ENCODE measurements around the gene ECEL1.
"Not testable (repeated sequence)": the region's sequence is repeated elsewhere in the genome, so short reads cannot be mapped to it uniquely, and the experiment has no call there.

ECEL1 gene, protein sequence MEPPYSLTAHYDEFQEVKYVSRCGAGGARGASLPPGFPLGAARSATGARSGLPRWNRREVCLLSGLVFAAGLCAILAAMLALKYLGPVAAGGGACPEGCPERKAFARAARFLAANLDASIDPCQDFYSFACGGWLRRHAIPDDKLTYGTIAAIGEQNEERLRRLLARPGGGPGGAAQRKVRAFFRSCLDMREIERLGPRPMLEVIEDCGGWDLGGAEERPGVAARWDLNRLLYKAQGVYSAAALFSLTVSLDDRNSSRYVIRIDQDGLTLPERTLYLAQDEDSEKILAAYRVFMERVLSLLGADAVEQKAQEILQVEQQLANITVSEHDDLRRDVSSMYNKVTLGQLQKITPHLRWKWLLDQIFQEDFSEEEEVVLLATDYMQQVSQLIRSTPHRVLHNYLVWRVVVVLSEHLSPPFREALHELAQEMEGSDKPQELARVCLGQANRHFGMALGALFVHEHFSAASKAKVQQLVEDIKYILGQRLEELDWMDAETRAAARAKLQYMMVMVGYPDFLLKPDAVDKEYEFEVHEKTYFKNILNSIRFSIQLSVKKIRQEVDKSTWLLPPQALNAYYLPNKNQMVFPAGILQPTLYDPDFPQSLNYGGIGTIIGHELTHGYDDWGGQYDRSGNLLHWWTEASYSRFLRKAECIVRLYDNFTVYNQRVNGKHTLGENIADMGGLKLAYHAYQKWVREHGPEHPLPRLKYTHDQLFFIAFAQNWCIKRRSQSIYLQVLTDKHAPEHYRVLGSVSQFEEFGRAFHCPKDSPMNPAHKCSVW

DNA sequence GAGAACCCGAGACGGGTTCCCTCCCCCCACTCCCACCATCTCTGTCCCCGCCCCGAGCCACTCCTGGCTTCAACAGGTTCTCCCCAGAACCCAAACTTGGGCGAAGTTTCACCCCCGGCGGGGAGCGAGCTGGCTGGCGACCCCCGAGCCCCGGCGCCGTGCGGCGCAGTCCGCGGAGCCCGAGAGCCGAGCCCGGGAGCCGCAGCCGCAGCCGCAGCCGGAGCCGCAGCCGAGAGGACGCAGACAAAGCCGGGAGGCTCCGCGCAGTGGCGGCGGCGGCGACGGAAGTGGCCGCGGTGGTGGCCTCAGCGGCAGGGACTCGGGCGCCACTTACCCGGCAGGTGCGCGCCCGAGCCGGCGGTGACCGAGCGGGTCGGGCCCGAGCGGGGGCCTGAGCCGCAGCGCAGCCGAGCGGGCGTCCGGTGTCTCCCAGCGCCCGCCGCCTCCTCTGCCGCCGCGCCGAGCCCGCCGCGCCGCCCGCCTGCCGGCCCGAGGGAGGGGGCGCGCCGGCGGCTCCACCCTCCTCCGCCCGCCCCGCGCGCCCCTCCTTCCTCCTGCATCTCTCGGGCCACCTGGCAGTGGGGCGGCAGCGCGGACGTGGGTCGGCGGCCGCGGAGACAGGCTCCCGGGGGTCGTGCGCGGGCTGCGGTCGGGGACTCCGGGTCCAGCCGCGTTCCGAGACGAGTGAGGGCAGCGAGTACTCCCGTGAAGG lies at the start of gene ECEL1:
ECEL1 (minus strand) TSS at position 450 of the 712 bp plus-strand sequence. CDS start 1,181 bp downstream, outside the sequence.
- DNase-seq: no peak

DNA sequence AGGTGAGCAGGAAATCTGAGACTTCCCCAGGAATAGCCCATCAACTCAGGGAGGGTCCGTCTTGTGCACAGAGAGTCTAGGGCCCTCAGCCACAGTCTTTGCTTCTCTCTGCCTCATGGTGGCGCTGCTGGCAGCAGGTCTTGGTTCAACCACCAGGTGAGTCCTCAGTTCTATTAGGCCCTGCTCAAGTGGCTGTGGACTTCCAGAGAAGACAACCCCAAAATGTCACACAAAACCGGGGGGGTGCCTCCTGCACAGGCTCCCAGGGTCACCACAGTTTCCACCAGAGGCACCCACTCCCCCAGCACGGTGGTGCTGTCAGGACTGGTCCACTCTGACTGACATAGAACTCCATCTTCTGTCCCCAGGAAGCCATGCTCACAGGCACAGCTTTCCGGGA lies 49.4 kb upstream of the ECEL1 start:
- DNase-seq: no peak

- no peak for DNase-seq
These were observed 48.3 kb upstream of the ECEL1 start for GRCh38 chr2:232535761-232536530.

GRCh38 chr2:232534940-232535651 lies 47.5 kb upstream of the ECEL1 start:
- DNase-seq: no peak

DNA sequence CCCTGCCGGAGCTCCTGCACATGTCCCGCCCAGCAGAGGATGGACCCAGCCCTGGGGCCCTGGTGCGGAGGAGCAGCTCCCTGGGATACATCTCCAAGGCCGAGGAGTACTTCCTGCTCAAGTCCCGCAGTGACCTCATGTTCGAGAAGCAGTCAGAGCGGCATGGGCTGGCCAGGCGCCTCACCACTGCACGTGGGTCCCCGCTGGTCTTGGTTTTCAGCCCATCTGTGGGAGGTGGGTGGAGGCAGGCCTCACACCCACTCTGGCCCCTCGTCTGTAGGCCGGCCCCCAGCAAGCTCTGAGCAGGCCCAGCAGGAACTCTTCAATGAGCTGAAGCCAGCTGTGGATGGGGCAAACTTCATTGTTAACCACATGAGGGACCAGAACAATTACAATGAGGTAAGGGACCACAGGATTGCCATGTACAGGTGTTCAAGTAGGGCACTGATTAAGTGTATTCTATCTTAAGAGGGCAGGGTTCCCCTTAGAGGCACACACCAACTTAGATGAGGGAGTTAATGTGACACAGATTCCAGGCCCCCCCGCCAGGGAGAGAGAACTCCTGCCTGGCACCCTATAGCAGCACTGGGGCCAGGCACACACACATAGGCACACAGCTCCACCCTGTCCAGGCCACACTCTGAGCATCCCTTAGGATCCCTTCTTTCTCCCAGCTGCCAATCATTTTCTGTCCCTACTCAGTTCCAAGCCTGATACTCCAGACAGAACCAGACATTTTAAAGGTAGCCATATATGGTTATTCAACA lies 46.5 kb upstream of the ECEL1 start:
- DNase-seq: no peak

DNA sequence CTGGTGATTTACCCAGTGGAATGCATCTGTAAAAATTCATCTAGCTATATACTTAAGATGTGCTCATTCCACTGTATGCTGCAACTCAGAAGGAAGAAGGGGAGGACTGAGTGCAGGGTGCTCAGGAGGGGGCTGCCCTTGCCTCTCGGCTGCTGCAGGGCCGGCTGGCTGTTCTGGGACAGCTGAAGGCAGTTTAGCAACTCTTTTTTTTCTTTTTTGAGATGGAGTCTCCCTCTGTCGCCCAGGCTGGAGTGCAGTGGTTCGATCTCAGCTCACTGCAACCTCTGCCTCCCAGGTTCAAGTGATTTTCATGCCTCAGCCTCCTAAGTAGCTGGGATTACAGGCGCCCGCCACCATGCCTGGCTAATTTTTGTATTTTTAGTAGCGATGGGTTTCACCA lies 45.2 kb upstream of the ECEL1 start:
- not testable (repeated sequence) for DNase-seq

DNA sequence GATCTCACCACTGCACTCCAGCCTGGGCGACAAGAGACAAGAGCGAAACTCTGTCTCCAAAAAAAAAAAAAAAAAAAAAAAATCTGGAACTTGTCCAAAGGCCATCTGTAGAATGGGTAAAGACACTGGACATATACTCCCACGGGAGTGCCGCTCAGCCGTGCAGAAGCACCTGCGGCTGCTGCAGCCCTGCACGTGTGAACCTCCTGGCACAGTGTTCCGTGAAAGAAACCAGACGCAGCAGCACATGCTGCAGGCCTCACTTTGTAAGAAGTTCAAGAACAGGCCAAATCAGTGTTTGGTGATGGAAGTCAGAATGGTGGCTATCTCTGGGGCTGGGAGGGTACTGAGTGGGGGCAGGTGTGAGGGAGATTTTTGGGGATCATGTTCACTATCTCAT lies 44.8 kb upstream of the ECEL1 start:
- DNase-seq: no peak

- no peak for DNase-seq
These were observed 43.1 kb upstream of the ECEL1 start for GRCh38 chr2:232530626-232531260.

- DNase-seq: no peak
These were observed 42.3 kb upstream of the ECEL1 start for GRCh38 chr2:232529806-232530547.

DNA sequence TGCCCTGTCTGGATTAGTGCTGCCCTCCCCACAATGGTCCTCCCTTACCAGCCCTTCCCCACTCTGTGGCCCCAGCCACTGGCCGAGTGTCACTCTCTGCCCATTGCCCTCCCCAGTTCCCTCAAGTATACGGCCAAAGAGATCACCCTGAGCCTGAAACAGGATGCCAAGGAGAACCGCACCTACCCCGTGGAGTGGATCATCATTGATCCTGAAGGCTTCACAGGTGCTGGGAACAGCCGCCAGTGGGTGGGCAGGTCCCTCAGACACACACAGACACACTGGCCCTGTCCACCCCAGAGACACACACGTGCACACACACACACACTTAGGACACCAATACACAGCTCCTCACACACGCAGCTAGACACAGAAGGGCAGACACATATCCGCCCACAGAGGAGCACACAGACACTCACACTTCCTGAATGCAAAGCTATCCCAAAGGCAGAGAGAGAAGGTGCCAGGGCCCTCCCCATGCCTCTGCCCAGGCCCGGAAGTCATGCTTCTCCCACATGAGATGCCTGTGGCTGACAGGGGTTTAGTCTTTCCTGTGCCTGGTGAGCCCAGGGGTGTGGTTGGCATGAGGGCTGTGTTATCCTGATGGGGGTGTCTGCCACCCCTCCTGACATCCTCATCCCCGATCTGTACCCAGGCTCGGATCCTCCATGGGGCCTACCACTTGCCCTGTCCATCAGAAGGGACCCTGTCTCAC lies 41.3 kb upstream of the ECEL1 start:
- no peak for DNase-seq

DNA sequence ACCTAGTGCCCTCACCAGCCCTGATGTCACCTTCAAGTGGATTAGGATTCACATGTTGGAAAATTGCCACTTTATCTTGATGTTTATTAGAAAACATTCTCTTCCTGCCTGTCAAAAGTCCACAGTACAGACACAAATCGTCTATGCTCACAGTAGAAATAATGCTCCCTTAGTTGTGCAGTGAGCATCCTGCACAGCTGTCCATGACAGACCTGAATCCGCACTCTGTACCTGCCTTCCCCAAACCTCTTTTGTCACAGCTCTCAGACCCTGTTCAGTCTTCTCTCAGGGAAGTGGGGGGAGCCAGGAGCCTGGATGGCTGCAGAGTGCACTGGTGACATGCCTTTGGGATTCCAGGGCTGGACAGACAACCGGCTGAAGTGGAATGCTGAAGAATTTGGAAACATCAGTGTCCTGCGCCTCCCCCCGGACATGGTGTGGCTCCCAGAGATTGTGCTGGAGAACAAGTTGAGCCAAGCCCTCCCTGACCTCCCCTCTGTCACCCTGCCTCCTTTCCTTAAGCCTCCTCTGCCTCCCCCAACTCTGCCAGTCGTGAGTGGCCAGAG lies 40.4 kb upstream of the ECEL1 start:
- DNase-seq: no peak

- no peak for DNase-seq
These were observed 38.8 kb upstream of the ECEL1 start for GRCh38 chr2:232526372-232526941.

DNA sequence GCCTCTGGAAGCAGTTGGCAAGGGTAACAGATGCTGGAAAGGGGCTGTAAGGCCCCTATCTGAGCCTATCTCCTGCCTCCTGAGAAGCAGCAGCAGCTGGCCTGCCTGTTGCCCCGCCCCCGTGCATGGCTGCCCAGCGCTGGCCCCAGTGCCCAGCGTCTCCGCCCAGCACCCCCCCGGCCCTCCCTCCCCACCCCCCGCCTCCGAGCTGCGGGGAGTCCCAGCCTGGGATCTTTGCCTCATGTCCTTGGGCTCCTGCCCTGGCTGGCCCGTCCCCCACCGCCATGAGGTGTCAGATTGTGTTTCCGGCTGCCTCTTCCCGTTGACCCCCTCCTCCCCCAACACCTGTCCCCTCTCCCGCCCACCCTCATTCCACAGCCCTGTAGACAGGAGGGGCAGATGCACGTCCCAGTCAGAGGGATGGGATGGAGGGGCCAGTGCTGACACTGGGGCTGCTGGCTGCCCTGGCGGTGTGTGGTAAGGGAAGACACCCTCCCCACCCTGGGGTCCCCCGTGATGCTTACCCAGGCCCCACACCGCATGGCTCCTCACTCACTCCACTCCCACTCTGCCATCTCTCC lies 38.2 kb upstream of the ECEL1 start, which contains the start of gene CHRND:
CHRND (plus strand) TSS at position 370 of the 581 bp plus-strand sequence; CDS start at position 426, 56 bp downstream.
- no peak for DNase-seq

GRCh38 chr2:232525199-232525598 lies 37.6 kb upstream of the ECEL1 start:
- no peak for DNase-seq

GRCh38 chr2:232524771-232525170 lies 37.1 kb upstream of the ECEL1 start:
- no peak for DNase-seq

DNA sequence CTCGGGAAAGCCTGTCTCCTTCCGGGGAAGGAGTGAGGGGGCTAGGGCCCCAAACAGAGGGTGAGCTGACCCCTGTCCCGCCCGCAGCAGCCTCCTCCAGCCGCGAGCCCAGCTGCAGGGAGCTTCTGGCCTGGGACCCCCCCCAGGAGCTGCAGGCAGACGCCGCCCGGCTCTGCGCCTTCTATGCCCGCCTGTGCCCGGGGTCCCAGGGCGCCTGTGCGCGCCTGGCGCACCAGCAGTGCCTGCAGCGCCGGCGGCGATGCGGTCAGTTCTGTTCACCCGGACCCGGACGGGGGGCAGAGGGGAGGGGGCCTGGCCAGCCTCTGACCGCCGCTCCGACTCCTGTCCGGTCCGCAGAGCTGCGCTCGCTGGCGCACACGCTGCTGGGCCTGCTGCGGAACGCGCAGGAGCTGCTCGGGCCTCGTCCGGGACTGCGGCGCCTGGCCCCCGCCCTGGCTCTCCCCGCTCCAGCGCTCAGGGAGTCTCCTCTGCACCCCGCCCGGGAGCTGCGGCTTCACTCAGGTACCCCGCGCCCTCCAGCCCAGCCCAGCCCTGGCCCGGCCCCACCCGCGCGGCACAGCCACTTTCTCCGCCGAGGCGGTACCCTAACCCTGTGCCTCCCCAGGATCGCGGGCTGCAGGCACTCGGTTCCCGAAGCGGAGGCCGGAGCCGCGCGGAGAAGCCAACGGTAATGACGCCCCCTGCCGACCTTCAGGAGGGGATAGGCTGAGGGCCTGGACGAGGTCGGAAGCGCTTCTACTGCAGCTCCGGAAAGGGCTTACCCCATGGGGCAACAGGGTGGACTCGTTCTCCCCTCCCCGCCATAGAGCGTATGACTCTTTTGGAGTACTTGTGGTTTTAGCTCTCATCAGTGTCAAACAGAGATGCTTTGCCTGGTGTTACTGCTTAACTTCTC lies 36.3 kb upstream of the ECEL1 start:
- peak; percentile 10 for DNase-seq

GRCh38 chr2:232523402-232523681 lies 35.7 kb upstream of the ECEL1 start:
- DNase-seq: no peak
